KMS-11 (cell line): Measurements from ENCODE around the gene CRACDL.
"Not testable (repeated sequence)": the region's sequence is repeated elsewhere in the genome, so short reads cannot be mapped to it uniquely, and the experiment has no call there.

Source experiments
- H2AFZ ChIP-seq: fragments of 200-600 bp; sonication (generic); 2 replicates; pipeline ENCODE4 v1.6.1; 2016; ENCODE audit warnings: antibody characterized with exemption, mixed run types, low read depth
- H3K27ac ChIP-seq: fragments of 200-600 bp; sonication (generic); 2 replicates; pipeline ENCODE4 v1.6.1; 2016; ENCODE audit warnings: mild to moderate bottlenecking, mixed run types
- H3K27me3 ChIP-seq: fragments of 200-600 bp; sonication (generic); 2 replicates; pipeline ENCODE4 v1.6.1; 2017; ENCODE audit warnings: mild to moderate bottlenecking, low read depth, mixed run types, moderate library complexity; ENCODE audit not compliant: insufficient read depth
- H3K36me3 ChIP-seq: fragments of 200-600 bp; sonication (generic); 2 replicates; pipeline ENCODE4 v1.6.1; 2017; ENCODE audit warnings: mild to moderate bottlenecking, mixed run types; ENCODE audit not compliant: insufficient read depth
- H3K4me1 ChIP-seq: fragments of 200-600 bp; sonication (generic); 2 replicates; pipeline ENCODE4 v1.6.1; 2016; ENCODE audit warnings: mild to moderate bottlenecking, low read depth, mixed run types; ENCODE audit not compliant: poor library complexity, severe bottlenecking
- H3K4me2 ChIP-seq: fragments of 200-600 bp; sonication (generic); 2 replicates; pipeline ENCODE4 v1.7.0; 2016; ENCODE audit warnings: mild to moderate bottlenecking, mixed run types
- H3K4me3 ChIP-seq: fragments of 200-600 bp; sonication (generic); IDR thresholded peaks from 2 replicates; pipeline ENCODE4 v1.6.1; 2017; ENCODE audit warnings: low read depth, low read length, mixed read lengths; ENCODE audit not compliant: insufficient read depth
- H3K79me2 ChIP-seq: fragments of 200-600 bp; sonication (generic); 2 replicates; pipeline ENCODE4 v1.6.1; 2016; ENCODE audit warnings: low read depth, mixed run types; ENCODE audit not compliant: insufficient read depth
- H3K9ac ChIP-seq: fragments of 200-600 bp; sonication (generic); 2 replicates; pipeline ENCODE4 v1.6.1; 2016; ENCODE audit warnings: mild to moderate bottlenecking, mixed run types
- H4K20me1 ChIP-seq: fragments of 200-600 bp; sonication (generic); 2 replicates; pipeline ENCODE4 v1.6.1; 2016; ENCODE audit warnings: mild to moderate bottlenecking, mixed run types; ENCODE audit not compliant: insufficient read depth
- CTCF ChIP-seq: fragments of 200-600 bp; sonication (generic); conservative IDR thresholded peaks from 2 replicates; pipeline ENCODE4 v1.6.1; 2017; ENCODE audit warnings: low read depth, mild to moderate bottlenecking, antibody characterized with exemption, low read length, moderate library complexity, mixed read lengths

CRACDL gene

GRCh38 chr2:98881153-98881650, 54.8 kb downstream of the CRACDL start:
- Histone ChIP-seq H3K36me3 (no peaks in the 10 kb centered on the region), H3K79me2 (no peaks in the 10 kb centered on the region), H3K27me3 (no peaks in the 10 kb centered on the region), H3K9ac (no peak overlapping the region), H4K20me1 (no peaks in the 10 kb centered on the region), H3K4me3 (no peak overlapping the region), H3K27ac (no peak overlapping the region), H3K4me2 (no peak overlapping the region), H2AFZ (no peak overlapping the region), H3K4me1 (no peaks in the 10 kb centered on the region)
- TF ChIP-seq CTCF: no peak

DNA sequence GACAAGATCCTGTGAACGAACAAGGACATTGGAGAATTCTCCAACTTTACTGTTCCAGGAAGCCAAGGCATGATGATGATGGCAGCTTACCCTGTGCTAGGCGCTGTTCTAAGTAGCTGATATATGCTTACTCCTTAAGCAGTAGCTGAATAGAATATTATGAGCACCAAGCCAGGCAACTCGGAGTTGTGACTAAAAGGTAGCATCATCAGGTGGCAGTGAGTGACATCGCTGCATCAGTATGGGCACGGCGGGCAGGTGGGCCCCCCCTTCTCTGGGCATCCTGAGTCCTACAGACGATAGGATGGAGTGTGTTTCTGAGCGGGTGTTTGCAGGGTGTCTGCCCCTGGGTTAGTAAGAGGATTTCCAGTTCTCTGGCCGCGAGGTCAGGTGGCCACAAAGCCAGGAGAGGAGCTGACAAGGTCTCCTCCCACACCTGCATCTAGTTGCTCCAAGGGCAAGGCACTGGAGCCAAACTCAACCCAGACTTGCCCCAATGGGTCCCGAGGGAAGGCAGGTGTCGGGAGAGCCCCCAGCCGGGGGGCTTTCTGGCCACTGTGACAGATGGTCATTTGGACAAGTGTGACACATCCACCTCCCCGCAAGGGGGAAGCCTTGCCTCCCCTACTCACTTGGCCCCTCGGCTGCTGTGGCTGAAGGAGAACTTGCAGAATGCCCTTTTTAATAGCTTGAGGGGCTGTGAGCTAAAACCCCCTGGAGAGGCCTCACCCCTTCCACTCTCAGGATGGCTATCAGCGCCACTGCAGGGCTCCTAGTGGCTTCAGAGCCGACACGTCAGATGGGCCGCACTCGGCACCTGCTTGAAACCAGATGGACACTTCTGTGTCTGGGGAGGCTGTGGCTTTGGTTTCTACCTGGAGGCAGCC, 55.5 kb downstream of the CRACDL start:
- H3K27ac ChIP-seq: no peak overlapping the region

DNA sequence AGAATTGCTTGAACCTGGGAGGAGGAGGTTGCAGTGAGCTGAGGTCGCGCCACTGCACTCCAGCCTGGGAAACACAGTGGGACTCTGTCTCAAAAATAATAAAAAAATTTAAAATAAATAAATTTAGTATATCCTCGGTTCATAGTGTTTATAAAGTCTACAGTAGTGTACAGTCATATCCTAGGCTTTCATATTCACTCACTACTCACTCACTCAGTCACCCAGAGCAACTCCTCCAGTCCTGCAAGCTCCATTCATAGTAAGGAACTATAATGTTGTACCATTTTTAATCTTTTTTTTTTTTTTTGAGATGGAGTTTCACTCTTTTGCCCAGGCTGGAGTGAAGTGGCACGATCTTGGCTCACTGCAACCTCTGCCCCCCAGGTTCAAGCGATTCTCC, 58.4 kb downstream of the CRACDL start:
- H3K4me2 ChIP-seq, H4K20me1 ChIP-seq, H3K79me2 ChIP-seq, H3K27me3 ChIP-seq, H3K36me3 ChIP-seq, H3K4me1 ChIP-seq, H3K9ac ChIP-seq, H2AFZ ChIP-seq, H3K27ac ChIP-seq, H3K4me3 ChIP-seq: not testable (repeated sequence)

More for the DNA sequence above, 55.5 kb downstream of the CRACDL start:
- H3K9ac ChIP-seq: no peak overlapping the region
- no peaks in the 10 kb centered on the region for H3K27me3 ChIP-seq
- no peaks in the 10 kb centered on the region for H4K20me1 ChIP-seq
- no peaks in the 10 kb centered on the region for H3K36me3 ChIP-seq
- no peak overlapping the region for H2AFZ ChIP-seq
- H3K4me3 ChIP-seq: no peak overlapping the region
- no peaks in the 10 kb centered on the region for H3K4me1 ChIP-seq
- no peak overlapping the region for H3K4me2 ChIP-seq
- H3K79me2 ChIP-seq: no peaks in the 10 kb centered on the region
- TF ChIP-seq CTCF: no peak

- no peaks in the 10 kb centered on the region for H3K36me3 ChIP-seq
- no peaks in the 10 kb centered on the region for H3K27me3 ChIP-seq
- no peak overlapping the region for H3K9ac ChIP-seq
- H3K4me1 ChIP-seq: no peaks in the 10 kb centered on the region
- no peak overlapping the region for H3K4me2 ChIP-seq
- no peak overlapping the region for H3K27ac ChIP-seq
- no peak for TF ChIP-seq CTCF
- no peak overlapping the region for H3K4me3 ChIP-seq
- no peaks in the 10 kb centered on the region for H3K79me2 ChIP-seq
- H4K20me1 ChIP-seq: no peaks in the 10 kb centered on the region
- H2AFZ ChIP-seq: no peak overlapping the region
These were observed 59.3 kb downstream of the CRACDL start for GRCh38 chr2:98876741-98877140.

DNA sequence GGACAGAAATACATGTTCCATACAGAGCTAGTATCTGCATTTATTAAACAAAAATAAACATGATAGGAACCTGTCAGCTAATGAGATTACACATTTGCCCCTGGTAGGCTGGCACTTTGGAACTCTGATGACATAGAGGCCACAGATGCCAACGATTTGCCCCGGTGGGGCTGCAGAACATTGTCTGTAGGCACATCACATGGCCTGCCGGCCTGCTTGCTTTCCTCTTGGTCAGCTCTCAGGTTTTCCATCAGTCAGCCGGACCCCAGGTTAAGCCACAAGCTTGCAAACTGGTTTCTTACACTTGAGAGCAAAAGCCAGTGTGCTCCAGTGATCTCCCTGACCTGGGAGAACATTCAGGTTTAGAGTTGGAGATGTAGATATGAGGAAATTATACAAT, 60.3 kb downstream of the CRACDL start:
- Histone ChIP-seq H3K27me3 (no peaks in the 10 kb centered on the region), H3K36me3 (no peaks in the 10 kb centered on the region), H3K27ac (no peak overlapping the region), H3K4me2 (no peak overlapping the region), H2AFZ (no peak overlapping the region), H3K4me1 (peaks cover 5% of the 10 kb centered on the region), H3K79me2 (no peaks in the 10 kb centered on the region), H3K9ac (no peak overlapping the region), H3K4me3 (no peak overlapping the region), H4K20me1 (no peaks in the 10 kb centered on the region)
- TF ChIP-seq CTCF: no peak
